Fibroblast of upper back skin (primary cell): ENCODE results near the gene MYMX.
"Not testable (repeated sequence)": the region's sequence is repeated elsewhere in the genome, so short reads cannot be mapped to it uniquely, and the experiment has no call there.

Source experiments
- DNase-seq: peaks from one replicate; pipeline ENCODE4 v3.0.0-alpha.2; 2013

MYMX gene

DNA sequence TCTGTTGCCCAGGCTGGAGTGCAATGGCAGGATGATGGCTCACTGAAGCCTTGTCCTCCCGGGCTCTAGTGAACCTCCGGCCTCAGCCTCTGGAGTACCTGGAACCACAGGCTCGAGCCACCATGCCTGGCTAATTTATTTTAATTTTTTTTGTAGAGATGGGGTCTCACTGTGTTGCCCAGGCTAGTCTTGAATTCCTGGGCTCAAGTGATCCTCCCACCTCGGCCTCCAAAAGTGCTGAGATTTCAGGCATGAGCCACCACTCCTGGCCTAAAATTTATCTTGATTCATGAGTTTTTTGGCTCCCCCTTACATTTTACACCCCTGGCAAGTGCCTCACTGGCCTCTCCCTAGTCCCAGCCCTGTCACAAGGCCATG is 4.2 kb downstream of the MYMX start:
- no peak for DNase-seq

DNA sequence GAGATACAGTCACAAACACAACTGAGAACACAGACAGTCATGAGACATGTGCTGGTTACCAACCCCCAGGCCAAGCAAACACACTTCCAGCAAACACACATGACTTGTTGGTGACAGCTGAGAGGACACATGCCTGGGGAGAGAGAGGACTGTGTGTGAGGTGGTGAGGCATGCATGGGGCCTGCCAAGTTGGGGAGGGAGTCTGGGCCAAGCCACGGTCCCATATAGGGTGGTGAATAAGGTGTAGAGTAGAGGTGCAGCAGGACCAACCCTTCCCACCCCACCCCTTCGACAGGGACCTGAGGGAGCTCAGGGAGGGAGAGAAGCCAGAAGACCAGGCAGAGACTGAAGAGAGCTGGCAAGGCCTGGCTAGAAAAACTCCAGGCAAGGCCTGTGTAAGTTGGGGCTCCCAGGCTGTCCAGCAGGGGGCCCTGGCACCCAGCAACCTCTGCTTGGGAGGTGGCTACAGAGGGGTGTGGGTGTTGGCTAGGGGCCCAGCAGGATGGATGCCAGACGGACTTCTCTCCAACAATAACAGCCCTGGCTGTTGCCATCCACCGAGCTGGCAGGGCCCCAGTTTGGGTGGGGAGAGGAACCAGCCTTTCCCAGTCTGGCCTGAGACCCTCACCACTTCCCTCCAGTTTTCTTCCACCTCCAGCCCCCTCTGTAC is 4.7 kb downstream of the MYMX start:
- DNase-seq: peak; percentile 59

- no peak for DNase-seq
Observed at GRCh38 chr6:44221961-44222335, 5.2 kb downstream of the MYMX start.

DNA sequence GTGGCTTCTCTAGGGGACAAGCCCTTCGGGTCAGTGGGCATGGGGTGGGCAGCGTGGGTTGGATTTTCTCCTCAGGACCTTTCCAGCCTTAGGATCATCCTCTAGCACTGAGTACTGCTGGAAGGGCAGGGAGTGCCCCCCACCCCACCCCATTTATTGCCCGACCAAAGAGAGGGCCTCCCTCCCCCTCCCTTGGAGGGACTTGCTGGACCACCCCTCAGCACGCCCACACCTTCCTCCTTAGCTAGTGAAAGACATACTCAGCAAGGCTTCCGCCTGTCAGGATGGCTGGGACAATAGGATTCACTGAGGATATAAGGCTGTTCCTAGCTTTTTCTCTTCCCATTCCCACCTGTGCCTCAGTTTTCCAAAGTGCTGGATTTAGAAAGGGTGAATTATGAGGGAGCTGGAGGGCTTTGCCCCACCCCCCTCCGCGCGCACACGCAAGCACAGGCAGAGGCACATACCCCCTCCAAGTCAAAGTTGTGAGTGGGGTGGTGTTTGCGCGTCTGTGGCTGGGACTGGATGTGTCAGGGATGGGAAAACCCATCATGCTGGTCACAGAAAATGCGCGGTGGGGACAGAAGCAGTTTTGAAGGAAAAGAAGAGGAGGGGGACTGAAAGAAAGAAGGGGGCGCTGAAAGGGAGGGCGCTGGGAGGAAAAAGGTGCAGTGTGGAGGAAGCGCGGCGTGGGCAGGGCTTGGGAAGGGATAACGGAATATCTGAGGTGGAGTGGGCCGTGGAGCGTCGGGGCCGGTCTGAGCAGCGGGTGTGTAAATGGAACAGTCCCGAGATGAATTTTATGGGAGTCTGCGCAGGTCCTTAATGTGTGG is 6.0 kb downstream of the MYMX start:
- no peak for DNase-seq

- DNase-seq: no peak
Observed at GRCh38 chr6:44223319-44224028, 6.7 kb downstream of the MYMX start, which contains the start of gene SLC29A1. Gene SLC29A1, plus strand, starts transcription at chr6:44223595. Its CDS starts 3,719 bp downstream, at chr6:44227314.

- DNase-seq: no peak
Observed at GRCh38 chr6:44224029-44224964, 7.6 kb downstream of the MYMX start.

DNA sequence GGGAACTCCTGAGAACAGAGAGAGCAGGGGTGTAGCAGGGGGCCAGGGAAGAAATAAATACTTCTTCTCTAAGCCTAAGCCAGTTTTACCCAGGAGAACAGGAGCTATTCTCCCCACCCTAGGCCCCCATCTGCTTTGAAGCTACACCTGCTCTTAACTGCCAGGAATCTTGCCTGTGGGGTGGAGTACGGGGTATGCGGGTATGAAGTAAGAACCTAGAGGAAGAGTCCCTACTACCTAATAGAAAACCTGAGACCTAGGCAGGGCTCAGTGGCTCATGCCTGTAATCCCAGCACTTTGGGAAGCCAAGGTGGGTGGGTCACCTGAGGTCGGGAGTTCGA is 8.2 kb downstream of the MYMX start:
- DNase-seq: no peak

- no peak for DNase-seq
Observed at GRCh38 chr6:44225579-44226325, 9.0 kb downstream of the MYMX start.

- no peak for DNase-seq
Observed at GRCh38 chr6:44226368-44227147, 9.8 kb downstream of the MYMX start.

GRCh38 chr6:44227148-44227793 is 10.5 kb downstream of the MYMX start:
- DNase-seq: no peak

GRCh38 chr6:44228031-44228430 is 11.3 kb downstream of the MYMX start:
- no peak for DNase-seq

DNA sequence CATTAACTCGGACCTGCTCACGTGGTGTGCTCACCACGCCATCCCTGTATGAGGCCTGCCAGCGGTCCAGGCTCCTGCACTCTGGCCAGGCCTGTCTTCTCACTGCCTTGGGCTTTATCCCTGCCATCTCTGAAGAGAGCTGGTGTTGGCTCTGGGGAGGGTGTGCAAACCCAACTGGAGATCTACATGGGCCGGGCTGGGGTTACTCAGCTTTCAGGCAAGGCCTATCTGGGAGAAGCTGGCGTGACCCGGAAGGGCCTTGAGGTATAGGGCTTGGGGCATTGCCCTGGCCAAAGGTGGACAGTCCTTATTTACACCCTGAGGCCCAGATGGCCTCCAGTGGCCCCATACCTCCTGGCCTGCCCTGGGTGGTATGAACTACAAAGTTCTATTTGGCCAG is 11.7 kb downstream of the MYMX start:
- DNase-seq: no peak

DNA sequence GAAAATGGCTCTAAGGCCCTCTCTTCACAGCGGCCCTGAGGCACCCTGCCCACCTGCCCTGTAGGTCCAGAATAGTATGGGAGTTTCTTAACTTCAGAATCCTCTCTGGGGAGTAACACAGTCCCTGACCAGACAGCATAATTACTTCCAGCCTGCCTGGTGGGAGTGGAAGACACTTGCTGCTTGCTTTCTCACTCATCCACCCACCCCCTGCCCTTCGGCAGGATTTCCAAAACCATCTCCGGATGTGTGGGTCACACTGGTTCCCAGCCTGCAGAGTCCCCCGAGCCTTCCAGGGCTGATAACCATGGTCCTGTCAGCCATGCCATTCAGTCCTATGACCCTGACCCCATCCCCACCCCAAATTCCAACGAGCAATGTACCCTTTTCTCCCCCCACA is 12.1 kb downstream of the MYMX start:
- no peak for DNase-seq

DNA sequence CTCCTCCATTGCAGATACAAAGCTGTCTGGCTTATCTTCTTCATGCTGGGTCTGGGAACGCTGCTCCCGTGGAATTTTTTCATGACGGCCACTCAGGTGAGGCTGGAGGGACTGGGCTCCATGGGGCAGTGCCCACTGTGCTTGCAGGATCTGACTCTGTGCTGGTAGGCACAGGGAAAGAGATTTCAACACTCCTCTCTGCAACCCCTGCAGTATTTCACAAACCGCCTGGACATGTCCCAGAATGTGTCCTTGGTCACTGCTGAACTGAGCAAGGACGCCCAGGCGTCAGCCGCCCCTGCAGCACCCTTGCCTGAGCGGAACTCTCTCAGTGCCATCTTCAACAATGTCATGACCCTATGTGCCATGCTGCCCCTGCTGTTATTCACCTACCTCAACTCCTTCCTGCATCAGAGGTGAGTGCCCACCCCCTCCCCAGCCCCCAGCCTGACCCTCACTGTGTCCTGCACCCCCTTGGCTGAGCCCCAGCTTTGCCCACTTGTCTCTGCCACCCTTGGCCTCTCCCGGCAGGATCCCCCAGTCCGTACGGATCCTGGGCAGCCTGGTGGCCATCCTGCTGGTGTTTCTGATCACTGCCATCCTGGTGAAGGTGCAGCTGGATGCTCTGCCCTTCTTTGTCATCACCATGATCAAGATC is 12.8 kb downstream of the MYMX start:
- no peak for DNase-seq

DNA sequence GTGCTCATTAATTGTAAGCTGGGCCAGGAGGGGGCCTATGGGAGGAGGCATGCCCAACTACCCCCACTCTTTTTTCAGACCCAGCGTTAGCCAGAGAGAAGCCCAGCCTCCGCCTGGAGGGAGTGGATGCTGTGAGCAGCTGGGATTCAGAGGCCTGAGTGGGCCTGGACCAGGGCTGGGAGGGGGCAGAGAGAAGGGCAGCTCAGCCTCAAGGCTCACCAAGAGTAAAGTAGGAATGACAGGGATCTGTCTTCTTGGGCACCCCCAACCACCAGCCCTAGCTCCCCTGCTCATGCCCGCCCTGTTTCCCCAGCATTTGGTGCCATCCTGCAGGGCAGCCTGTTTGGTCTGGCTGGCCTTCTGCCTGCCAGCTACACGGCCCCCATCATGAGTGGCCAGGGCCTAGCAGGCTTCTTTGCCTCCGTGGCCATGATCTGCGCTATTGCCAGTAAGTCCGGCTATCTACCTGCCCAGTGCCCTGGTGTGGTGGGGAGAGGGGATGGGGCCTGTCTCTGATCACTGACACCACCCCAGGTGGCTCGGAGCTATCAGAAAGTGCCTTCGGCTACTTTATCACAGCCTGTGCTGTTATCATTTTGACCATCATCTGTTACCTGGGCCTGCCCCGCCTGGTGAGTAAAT is 13.4 kb downstream of the MYMX start:
- DNase-seq: no peak

DNA sequence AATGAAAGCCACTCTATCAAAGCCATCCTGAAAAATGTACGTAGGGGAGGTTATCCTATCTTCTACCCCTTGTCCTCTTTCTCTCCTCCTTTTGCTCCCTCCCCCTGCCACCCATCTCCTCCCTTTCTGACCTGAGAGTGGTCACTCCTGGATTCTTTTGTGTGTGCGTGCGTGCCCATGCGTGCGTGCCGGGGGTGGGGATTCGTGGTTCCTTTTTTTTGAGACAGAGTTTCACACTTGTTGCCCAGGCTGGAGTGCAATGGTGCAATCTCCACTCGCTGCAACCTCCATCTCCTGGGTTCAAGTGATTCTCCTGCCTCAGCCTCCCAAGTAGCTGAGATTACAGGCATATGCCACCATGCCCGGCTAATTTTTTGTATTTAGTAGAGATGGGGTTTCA is 14.7 kb downstream of the MYMX start:
- not testable (repeated sequence) for DNase-seq

DNA sequence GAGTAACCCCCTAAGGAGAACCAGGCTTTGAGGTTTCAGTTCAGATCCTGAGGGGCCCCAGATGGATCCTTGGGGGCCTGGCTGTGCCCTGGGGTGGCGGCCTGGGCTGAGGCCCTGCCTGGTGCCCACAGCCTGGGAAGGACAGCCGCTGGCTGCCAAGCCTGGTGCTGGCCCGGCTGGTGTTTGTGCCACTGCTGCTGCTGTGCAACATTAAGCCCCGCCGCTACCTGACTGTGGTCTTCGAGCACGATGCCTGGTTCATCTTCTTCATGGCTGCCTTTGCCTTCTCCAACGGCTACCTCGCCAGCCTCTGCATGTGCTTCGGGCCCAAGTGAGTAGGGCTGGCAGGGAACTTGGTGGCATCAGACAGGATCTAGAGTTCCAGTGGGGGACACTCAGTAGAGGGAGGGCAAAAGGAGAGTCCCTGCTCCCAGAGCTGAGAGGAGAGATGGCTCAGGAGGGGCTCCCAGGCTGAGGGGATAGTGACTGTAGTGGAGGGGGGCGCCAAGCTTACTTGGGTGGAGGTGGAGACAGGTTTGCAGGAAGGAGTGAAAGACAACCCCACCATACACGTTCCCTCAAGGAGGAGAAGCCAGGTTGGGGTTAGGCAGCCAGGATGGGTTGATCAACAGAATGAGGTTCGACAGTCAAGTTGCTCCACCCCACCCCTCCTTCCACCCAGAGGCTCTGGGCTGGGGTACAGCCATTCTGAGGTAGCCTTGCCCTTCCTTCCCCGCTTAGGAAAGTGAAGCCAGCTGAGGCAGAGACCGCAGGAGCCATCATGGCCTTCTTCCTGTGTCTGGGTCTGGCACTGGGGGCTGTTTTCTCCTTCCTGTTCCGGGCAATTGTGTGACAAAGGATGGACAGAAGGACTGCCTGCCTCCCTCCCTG is 16.2 kb downstream of the MYMX start:
- no peak for DNase-seq

GRCh38 chr6:44233567-44234100 is 16.9 kb downstream of the MYMX start:
- DNase-seq: no peak
